Vein endothelial cell (primary cell): Measurements from ENCODE around the gene ZNF862. TPM values are rescaled to one million over a fixed set of nuclear protein-coding genes. Genes with fewer than 3 reads are reported as not detected.

Experiments
- small RNA-seq: library from RNA; depleted of rRNA; stranded (forward); fragments of <200 nt; gene quantifications from one replicate; pipeline ENCODE3, GENCODE V24; 2012
- total RNA-seq: library from RNA; depleted of rRNA; stranded (reverse); fragments of >200 nt; gene quantifications from 2 replicates; pipeline ENCODE4 v1.2.3, GENCODE V29; 2012

ZNF862 gene
- 8.5 and 12.0 TPM in 2 replicates for total RNA-seq

DNA sequence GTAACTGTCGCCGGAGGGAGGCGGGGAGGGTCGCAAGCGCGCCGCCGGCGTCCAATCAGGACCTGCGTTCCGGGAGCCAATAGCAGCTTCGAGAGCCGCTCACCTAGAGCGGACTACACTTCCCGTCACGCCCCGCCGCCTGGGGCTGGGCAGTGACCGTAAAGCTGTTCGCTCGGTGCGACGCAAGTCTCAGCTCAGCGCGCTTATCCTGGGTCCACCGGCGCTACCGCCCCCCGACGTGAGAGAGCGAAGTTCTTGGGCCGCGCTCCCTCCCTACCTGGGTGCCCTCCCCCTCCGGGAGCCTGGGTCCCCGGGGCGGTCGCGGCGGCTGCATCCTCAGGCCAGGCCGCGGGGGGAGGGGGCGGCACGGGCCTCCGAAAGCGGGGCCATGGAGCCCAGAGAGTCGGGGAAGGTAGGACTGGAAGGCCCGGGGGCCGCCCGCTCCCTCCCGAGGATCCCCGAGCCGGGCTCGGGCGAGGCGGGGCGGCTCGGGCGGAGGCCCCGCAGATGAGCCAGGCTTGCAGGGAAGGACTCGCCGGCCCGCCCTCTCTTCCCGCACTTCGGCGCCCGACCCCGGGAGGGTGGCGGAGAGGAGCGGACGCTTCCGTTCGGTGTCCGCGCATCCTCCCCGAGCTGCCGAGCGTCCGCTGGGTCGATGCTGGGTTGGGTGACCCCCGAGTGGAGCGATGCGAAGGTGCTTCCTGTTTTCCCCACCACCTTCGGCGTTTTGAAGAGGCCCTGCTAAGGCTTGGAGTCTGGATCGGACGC lies at the start of gene ZNF862:
Gene ZNF862 (plus strand): TSS at position 152 of the 768 bp plus-strand sequence. CDS start 237 bp downstream, at position 389.

DNA sequence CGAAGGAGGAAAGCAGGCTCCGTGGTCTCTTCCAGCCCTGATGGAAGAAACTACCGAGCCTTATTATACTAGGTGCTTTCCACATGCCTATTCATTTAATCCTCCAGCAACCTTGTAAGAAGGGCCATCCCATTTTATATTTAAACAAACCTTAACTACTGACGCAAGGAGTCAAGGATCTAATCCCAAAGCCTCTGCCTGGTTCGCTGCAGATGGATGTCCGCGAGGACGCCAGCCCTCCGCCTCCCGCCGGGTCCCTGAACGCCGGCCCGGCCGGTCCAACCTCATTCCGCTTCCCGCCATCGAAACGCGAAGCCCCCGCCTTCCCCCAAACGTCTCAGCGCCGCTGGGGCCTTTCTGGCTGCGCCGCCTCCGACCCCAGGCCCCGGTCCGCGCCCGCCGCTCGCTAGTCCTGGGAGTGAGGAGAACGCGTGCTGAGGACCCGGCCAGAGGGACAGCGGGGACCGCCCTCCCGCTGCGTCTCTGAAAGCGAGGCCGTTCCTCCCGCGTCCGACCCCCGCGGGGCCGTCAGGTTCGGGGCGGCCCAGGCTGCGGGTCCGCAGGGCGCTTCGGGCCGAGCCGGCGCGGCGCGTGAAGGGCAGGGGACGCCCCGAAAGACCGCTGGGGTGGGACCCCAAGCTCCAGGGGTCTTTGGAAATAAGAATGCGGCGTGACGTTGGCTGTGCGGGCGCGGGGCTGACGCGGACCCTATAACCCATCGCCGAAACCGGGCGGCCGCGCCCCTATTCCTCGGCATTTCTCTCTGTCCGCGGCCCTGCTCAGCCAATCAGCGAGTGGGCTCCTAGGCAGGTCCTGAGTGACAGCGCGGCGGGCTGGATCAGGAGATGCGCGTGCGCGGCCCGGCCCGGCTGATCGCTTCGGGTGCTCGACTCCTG lies 35.1 kb downstream of the ZNF862 start, which contains the start of gene ATP6V0E2:
Gene ATP6V0E2 (plus strand): TSS at position 896 of the 896 bp plus-strand sequence. CDS start 97 bp downstream, outside the sequence.

Small RNA genes lying within 50 kb of the gene (small RNA-seq; reads per million reads assigned to genes)
- gene AC093458.1: not detected

Other genes starting within 250 kb of the ZNF862 start
- 2.7 and 9.5 TPM in 2 replicates for gene ZNF467, start 64.8 kb upstream of the ZNF862 start, total RNA-seq
- gene ATP6V0E2, start 35.6 kb downstream of the ZNF862 start, total RNA-seq: 24.2 and 26.7 TPM in 2 replicates